HG03064 (cell line): ENCODE measurements around the gene AP1B1.

Experiments
- ATAC-seq: cut with Tn5 transposase; IDR thresholded peaks from one replicate; pipeline ENCODE4 v1.9.1; 2021; ENCODE audit warnings: low read depth; ENCODE audit not compliant: unreplicated experiment

AP1B1 gene

DNA sequence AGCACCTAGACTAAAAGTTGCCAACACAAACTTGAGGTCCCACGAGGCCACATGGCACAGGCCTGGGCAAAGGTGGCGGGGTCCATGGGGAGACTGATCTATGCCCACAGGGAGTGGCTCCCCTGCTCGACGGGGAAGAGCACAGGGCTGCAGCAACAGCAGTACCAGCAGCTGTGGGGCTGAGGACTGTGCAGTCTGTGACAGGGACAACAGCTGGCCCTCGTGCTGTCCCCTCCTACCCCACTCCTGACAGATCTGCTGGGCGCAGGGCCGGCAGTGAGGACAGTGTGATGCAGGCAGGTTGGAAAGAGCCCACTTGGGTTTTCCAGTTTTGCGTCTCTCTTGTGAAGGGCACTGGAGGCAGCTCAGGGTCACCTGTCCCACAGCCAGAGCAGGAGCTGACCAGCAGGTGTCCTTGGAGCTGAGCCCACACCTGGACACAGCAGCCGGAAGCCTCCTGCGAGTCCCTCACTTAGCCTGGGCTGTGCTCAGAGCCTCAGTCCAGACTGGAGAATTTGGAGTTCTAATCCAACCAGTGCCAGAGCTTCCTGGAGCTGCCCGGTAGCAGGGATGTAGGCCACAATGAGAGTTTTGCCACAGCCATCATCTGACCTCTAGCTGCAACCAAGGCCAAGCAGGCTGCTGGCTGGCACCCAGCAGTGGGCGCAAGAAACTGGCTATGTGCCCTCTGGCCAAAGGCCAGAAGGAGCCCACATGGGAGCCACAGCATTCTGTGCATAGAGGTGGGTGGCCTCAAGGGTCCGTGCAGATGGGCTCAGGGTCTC is 85.5 kb downstream of the AP1B1 start:
- ATAC-seq: no peak

DNA sequence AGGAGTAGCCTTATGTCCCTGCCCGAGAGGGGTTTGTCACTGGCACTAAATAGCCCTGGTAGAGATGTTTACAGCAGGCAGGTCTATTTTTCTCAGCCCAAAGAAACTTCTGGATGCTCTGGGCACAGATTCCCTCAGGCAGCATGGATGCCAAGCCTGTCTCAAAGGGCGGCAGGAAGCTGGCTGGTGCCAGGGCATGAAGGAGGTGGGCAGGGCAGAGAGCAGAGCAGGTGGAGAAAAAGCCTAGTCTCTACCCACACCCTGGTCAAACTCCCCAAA is 86.0 kb downstream of the AP1B1 start:
- no peak for ATAC-seq

GRCh38 chr22:29301716-29302401 is 86.5 kb downstream of the AP1B1 start:
- no peak for ATAC-seq

GRCh38 chr22:29300807-29301601 is 87.4 kb downstream of the AP1B1 start:
- no peak for ATAC-seq

DNA sequence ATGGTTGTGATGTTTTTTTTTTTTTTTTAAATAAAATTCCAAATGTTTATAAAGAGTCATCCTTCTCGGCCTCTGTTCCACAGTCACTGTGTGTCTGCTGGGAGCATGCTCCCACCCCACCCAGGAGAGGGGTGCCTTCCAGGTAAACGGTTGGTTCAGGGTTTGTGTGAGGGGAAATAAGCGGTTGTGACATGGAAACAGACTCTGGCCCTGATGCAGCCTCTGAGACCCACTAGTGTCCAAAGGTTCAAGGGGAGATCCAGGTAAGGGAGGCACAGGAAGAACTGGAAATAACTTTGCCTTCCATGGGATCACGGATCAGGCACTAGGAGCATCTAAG is 87.9 kb downstream of the AP1B1 start:
- ATAC-seq: no peak

DNA sequence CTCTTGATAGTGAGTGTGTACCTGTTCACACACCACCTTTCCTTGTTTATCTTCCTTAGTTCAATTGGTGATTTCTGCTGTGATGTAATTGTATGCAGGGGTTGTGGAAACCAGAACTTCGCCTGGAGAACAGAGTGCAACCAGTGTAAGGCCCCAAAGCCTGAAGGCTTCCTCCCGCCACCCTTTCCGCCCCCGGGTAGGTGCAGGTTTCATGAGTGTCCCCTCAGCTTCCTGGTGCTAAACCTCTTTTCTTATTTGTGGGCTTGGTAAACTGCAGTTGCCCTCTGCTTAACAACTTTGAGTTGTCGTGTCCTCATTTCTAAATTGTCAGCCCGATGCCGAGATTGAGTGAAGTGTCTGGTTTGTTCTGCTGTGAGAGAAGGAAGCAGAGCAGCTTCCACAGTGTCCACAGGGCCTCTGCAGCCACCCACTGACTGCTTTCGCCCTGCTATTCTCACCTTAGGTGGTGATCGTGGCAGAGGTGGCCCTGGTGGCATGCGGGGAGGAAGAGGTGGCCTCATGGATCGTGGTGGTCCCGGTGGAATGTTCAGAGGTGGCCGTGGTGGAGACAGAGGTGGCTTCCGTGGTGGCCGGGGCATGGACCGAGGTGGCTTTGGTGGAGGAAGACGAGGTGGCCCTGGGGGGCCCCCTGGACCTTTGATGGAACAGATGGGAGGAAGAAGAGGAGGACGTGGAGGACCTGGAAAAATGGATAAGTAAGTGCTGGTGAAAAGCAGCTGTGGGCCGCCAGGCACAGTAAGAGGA is 89.1 kb downstream of the AP1B1 start:
- no peak for ATAC-seq

DNA sequence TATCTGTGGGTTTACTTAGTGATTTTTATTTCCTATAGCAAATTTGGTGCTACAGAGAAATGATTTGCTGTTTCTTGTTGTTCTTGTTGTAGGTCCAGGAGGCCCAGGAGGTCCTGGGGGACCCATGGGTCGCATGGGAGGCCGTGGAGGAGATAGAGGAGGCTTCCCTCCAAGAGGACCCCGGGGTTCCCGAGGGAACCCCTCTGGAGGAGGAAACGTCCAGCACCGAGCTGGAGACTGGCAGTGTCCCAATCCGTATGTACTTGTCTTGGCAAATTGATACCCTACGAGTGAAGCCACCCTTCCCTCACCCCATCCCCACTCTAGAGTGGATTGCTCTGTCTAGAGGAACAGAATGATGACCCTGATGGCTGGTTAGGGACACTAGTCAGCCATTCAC is 89.7 kb downstream of the AP1B1 start:
- no peak for ATAC-seq

GRCh38 chr22:29292379-29292778 is 96.0 kb downstream of the AP1B1 start:
- no peak for ATAC-seq

DNA sequence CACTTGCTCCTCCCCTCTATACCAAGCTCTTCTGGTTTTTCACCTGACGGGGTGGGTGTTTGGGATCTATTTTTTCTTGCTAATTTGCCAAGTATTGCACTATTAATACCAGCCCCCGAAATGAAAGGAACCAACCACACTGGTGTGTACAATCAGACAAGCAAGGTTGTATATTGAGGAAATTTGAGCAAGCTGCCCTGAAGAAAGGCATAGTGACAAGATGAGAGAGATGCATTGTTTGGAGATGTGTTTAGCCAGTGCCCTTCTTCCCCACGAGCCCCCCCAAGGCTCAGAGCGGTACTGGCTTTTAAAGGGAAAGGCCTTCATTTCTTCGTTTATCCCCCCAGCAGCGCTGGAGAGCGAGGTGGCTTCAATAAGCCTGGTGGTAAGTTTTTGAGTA is 97.2 kb downstream of the AP1B1 start:
- no peak for ATAC-seq

DNA sequence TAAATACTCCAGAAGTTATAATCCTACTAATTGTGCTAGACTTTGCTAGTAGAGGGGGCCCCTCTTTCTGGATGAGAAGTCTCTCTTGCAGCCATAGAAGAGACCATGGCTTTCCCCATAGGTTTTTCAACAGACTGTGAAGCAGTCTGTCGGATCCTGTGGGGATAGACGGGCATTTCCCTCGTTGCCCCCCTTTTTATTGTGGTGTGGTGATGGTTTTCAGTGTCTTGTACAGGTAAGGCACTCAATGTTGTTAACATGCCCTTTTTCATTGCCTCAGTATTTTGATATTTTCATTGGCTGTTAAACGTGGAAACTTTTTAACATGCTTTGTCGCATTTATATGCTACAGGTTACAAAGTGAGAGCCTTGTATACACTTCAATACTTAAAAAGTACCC is 98.3 kb downstream of the AP1B1 start:
- no peak for ATAC-seq

GRCh38 chr22:29288837-29289236 is 99.5 kb downstream of the AP1B1 start:
- ATAC-seq: no peak

DNA sequence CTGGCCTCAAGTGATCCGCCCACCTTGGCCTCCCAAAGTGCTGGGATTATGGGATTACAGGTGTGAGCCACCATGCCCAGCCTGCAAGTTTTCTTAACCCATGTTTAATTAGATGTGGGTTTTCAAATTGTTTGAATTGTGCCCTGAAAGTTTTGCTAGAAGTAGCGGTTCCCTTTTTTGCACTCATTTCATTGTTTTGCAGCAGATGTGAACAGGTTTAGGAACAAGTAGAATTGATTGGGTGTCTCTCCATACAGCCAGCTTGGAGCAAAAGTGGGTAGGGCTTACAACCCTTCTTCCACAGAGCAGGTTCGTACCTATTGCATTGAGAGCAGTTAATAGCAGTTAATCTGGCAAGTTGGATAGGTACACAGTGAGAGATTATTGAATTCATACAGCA is 104.2 kb downstream of the AP1B1 start:
- no peak for ATAC-seq

- no peak for ATAC-seq
Observed at GRCh38 chr22:29277927-29278326, 110.4 kb downstream of the AP1B1 start.
